ENCODE data around the gene PLEKHN1. TPM values are rescaled to one million over a fixed set of nuclear protein-coding genes. Genes with fewer than 3 reads are reported as not detected.
A peak's percentile ranks its signal among the peaks of the same experiment; 100 is the strongest.
"Not testable (repeated sequence)": the region's sequence is repeated elsewhere in the genome, so short reads cannot be mapped to it uniquely, and the experiment has no call there.

The PLEKHN1 gene
- total RNA-seq, 6 donors from 2014 or later: 1.1 to 11.5 (median 1.6) TPM

GRCh38 chr1:1011396-1011949 is 45.2 kb downstream of the PLEKHN1 start:
- Histone ChIP-seq H3K4me3 (no peak overlapping the region), H3K27me3 (no peaks in the 10 kb centered on the region), H3K27ac (no peak overlapping the region), H3K4me1 (peaks cover 14 to 23% (median 20%) of the 10 kb centered on the region in 4 donors), H3K9me3 (no peaks in the 10 kb centered on the region), H3K36me3 (no peaks in the 10 kb centered on the region)
- TF ChIP-seq POLR2AphosphoS5 (IDR thresholded peaks at IDR 0.05): no peak
- TF ChIP-seq, protein P1, sequence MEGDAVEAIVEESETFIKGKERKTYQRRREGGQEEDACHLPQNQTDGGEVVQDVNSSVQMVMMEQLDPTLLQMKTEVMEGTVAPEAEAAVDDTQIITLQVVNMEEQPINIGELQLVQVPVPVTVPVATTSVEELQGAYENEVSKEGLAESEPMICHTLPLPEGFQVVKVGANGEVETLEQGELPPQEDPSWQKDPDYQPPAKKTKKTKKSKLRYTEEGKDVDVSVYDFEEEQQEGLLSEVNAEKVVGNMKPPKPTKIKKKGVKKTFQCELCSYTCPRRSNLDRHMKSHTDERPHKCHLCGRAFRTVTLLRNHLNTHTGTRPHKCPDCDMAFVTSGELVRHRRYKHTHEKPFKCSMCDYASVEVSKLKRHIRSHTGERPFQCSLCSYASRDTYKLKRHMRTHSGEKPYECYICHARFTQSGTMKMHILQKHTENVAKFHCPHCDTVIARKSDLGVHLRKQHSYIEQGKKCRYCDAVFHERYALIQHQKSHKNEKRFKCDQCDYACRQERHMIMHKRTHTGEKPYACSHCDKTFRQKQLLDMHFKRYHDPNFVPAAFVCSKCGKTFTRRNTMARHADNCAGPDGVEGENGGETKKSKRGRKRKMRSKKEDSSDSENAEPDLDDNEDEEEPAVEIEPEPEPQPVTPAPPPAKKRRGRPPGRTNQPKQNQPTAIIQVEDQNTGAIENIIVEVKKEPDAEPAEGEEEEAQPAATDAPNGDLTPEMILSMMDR (IDR thresholded peaks at IDR 0.05): no peak
- no peak for TF ChIP-seq POLR2A (IDR thresholded peaks at IDR 0.05)
- TF ChIP-seq EP300 (IDR thresholded peaks at IDR 0.05): no peak
- no peak for DNase-seq
- 80 to 84% methylated on average over 14 of the region's 14 CpGs for WGBS, 2 donors
- ATAC-seq (ENCODE audit: low FRiP score in 2 of 2): no peak

- WGBS, 2 donors: 67 to 75% methylated on average over 13 of the region's 13 CpGs
- H3K4me3 ChIP-seq: peak overlapping the region; percentile 37 to 75 (median 60)
- H3K36me3 ChIP-seq: not testable (repeated sequence)
Measured at GRCh38 chr1:1012736-1013104, 46.4 kb downstream of the PLEKHN1 start.

DNA sequence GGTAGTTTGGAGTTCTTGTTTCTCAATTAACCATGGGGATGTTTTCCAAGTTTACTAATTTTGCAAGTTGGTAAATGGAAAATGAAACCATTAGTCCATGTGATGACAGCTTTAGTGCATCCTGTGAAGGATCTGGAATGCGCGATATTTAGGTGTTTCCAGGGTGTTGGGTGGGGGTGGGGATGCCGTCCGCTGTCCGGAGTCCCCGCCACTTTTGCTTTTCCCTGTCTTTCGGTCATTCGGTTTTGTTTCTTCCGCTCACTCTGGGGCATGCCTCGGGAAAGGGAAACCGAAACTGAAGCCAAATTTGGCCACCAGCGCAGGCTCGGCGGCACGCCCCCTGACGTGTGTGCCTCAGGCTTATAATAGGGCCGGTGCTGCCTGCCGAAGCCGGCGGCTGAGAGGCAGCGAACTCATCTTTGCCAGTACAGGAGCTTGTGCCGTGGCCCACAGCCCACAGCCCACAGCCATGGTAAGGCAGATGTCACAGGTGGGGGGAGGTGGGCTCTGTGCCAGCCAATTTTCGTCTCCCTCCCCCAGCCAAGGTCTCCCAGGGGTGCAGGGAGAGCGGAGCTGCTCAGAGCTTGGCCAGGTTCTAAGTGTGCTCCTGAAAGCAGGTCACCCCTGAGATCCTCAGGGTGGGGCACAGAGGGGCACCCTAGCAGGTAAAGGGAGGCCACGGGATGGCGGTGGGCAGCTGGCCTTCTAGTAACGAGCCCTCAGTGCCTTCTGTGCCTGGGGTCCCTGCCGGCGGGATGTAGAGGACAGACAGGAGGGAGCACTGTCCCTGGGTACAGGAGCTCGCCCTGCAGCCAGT is 47.0 kb downstream of the PLEKHN1 start, which contains the start of gene ISG15:
ISG15 (plus strand) TSS at position 393 of the 817 bp plus-strand sequence; CDS start at position 470, 77 bp downstream.
- Histone ChIP-seq H3K4me1 (peaks cover 14 to 23% (median 20%) of the 10 kb centered on the region in 4 donors), H3K27ac (peak within 1 kb of the TSS; percentile 86 to 97 (median 89)), H3K9me3 (no peaks in the 10 kb centered on the region), H3K27me3 (no peaks in the 10 kb centered on the region), H3K36me3 (no peaks in the 10 kb centered on the region), H3K4me3 (peak within 1 kb of the TSS; percentile 37 to 75 (median 60))
- ATAC-seq (ENCODE audit: low FRiP score in 2 of 2) (peak; percentile 93 to 96), DNase-seq (peak; percentile 95 to 96)
- WGBS, 2 donors: 2 to 4% methylated on average over 19 to 29 of the region's 30 CpGs
- TF ChIP-seq POLR2A (IDR thresholded peaks at IDR 0.05) (peak in 2 of 4 donors; percentile 86 to 90), POLR2AphosphoS5 (IDR thresholded peaks at IDR 0.05) (peak; percentile 63 to 97)
- TF ChIP-seq, protein P1 (IDR thresholded peaks at IDR 0.05): no peak

More at GRCh38 chr1:1012736-1013104, 46.4 kb downstream of the PLEKHN1 start:
- not testable (repeated sequence) for H3K9me3 ChIP-seq; ATAC-seq (ENCODE audit: low FRiP score in 2 of 2); H3K27me3 ChIP-seq; DNase-seq
- Histone ChIP-seq H3K27ac (peak overlapping the region; percentile 86 to 97 (median 89)), H3K4me1 (peaks cover 14 to 23% (median 20%) of the 10 kb centered on the region in 4 donors)

DNA sequence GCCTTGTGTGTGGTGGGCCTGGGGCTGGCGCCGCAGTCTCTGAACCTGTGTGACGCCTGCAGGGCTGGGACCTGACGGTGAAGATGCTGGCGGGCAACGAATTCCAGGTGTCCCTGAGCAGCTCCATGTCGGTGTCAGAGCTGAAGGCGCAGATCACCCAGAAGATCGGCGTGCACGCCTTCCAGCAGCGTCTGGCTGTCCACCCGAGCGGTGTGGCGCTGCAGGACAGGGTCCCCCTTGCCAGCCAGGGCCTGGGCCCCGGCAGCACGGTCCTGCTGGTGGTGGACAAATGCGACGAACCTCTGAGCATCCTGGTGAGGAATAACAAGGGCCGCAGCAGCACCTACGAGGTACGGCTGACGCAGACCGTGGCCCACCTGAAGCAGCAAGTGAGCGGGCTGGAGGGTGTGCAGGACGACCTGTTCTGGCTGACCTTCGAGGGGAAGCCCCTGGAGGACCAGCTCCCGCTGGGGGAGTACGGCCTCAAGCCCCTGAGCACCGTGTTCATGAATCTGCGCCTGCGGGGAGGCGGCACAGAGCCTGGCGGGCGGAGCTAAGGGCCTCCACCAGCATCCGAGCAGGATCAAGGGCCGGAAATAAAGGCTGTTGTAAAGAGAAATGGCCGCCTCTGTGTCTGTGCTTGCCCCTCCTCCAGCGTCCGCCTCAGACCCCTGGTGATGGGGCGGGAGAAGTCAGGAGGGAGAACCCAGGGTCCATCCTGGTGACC is 47.8 kb downstream of the PLEKHN1 start:
- H3K27me3 ChIP-seq: no peaks in the 10 kb centered on the region
- WGBS, 2 donors: 54 to 57% methylated on average over 21 to 41 of the region's 41 CpGs
- no peaks in the 10 kb centered on the region for H3K36me3 ChIP-seq
- peak overlapping the region; percentile 86 to 97 (median 89) for H3K27ac ChIP-seq
- TF ChIP-seq EP300 (IDR thresholded peaks at IDR 0.05): no peak
- TF ChIP-seq POLR2A (IDR thresholded peaks at IDR 0.05): no peak
- TF ChIP-seq, protein P1 (IDR thresholded peaks at IDR 0.05): no peak
- TF ChIP-seq POLR2AphosphoS5 (IDR thresholded peaks at IDR 0.05): no peak
- H3K9me3 ChIP-seq: no peaks in the 10 kb centered on the region
- H3K4me1 ChIP-seq: peaks cover 16 to 26% (median 24%) of the 10 kb centered on the region in 4 donors
- peak in 1 of 2 donors; percentile 7 for ATAC-seq (ENCODE audit: low FRiP score in 2 of 2)
- DNase-seq: peak in 1 of 2 donors; percentile 78
- H3K4me3 ChIP-seq: peak overlapping the region; percentile 37 to 75 (median 60)
